ENCODE data around the gene PDE4D. TPM values are rescaled to one million over a fixed set of nuclear protein-coding genes. Genes with fewer than 3 reads are reported as not detected.
"Not testable (repeated sequence)": the region's sequence is repeated elsewhere in the genome, so short reads cannot be mapped to it uniquely, and the experiment has no call there.

Gene PDE4D
- total RNA-seq, 4 donors from 2014 or later: 6.7 to 21.0 (median 15.0) TPM

DNA sequence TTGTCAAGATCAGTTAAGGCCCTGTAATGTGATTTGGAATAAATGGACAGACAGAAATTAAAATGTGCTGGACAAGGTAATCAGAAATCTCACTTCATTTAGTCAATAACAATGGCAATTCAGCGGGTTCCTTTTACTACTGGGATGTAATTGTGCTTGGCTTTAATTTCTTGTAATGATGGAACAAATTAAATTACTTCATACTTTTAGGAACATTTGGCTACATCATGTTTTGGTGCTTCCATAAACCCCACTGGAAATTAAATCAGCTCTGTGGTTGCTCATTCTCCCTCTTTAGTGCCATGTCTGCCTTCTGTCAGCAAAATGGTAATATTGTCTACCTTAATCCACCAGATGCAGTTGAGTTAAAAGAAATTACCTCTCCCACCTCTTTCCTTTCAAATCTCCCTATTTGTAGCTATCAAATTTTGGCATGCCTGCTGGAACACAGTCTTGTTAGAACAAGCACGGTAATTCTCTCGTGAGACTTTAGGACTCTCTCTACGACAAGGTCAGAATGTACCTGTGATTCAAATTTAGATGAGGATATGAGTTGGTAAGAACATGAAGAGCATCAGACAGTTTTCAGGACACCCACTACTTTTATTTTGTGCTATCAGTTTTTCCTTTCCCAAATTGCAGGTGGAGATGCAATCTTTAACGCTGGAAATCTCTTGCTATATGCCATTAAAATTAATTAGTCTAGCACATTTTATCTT lies 834.4 kb downstream of the PDE4D start:
- TF ChIP-seq POLR2A (IDR thresholded peaks at IDR 0.05): no peak
- H3K4me3 ChIP-seq (ENCODE audit: low read depth, poor library complexity, severe bottlenecking): no peak overlapping the region
- 43 to 45% methylated on average over 5 of the region's 5 CpGs for WGBS, 2 donors
- intact Hi-C loops (cut with DNase I; ENCODE audit: low total_unique reads): no loop called here
- DNase-seq (ENCODE audit: low spot score in 2 of 2): no peak

DNA sequence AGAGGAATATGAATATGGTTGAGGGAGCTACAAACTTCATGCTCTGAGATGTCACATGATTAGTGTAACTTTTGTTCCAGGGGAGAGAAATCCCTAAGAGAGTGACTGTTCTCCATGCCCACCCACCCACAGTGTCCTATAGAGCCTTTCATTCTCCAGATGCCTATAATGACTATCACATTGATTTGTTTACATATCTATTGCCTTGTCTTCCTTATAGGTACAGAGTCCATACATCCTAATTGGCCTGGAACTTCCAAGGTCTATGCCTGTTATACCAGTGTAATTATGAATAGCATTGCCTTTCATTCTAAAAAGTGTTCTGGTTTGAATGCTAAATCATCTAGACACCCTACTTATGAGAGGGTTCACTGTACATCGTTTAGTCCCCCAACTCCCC lies 835.3 kb downstream of the PDE4D start:
- WGBS, 2 donors: 73 to 89% methylated on average over 1 of the region's 1 CpG
- TF ChIP-seq, protein P1, sequence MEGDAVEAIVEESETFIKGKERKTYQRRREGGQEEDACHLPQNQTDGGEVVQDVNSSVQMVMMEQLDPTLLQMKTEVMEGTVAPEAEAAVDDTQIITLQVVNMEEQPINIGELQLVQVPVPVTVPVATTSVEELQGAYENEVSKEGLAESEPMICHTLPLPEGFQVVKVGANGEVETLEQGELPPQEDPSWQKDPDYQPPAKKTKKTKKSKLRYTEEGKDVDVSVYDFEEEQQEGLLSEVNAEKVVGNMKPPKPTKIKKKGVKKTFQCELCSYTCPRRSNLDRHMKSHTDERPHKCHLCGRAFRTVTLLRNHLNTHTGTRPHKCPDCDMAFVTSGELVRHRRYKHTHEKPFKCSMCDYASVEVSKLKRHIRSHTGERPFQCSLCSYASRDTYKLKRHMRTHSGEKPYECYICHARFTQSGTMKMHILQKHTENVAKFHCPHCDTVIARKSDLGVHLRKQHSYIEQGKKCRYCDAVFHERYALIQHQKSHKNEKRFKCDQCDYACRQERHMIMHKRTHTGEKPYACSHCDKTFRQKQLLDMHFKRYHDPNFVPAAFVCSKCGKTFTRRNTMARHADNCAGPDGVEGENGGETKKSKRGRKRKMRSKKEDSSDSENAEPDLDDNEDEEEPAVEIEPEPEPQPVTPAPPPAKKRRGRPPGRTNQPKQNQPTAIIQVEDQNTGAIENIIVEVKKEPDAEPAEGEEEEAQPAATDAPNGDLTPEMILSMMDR (IDR thresholded peaks at IDR 0.05): no peak
- TF ChIP-seq POLR2A (IDR thresholded peaks at IDR 0.05): no peak
- H3K4me3 ChIP-seq (ENCODE audit: low read depth, poor library complexity, severe bottlenecking): no peak overlapping the region
- intact Hi-C loops (cut with DNase I; ENCODE audit: low total_unique reads): no loop called here
- DNase-seq (ENCODE audit: low spot score in 2 of 2): no peak

- DNase-seq (ENCODE audit: low spot score in 2 of 2); intact Hi-C loops (cut with DNase I; ENCODE audit: low total_unique reads); H3K4me3 ChIP-seq (ENCODE audit: low read depth, poor library complexity, severe bottlenecking): not testable (repeated sequence)
- 94 to 97% methylated on average over 3 of the region's 3 CpGs for WGBS, 2 donors
These were observed 836.9 kb downstream of the PDE4D start for GRCh38 chr5:59056599-59056998.

DNA sequence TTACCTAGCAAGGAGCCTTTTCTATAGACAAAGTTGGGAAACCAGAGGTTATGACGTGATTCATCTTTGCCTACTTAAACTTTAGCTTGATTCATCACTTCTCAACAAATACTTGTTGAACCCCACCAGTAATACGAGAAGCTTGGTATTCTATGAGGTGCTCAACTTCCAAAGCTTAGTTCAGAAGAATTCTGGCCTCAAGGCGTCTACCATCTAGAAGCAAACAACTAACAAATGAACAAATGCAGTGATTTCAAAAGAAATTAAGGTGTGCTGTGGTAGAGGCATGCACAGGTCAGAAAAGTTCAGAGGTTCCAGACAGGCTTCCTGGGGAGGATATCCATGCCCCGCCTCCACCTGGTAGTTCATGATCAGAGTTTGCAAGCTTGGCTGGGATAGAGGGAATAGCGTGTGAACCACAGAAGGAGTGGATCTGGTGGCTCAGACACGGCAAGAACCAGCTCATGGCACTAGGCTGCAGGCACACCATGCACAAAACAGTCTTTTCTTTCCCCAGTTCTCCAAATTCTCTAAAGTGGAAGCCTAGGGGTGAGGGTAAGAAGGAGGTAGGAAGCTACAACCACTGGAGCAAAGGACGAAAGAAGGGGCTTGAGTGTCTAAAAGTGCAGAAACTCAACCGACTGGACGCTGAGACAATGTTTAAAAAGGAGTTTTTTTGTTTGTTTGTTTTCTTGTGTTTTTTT lies 837.6 kb downstream of the PDE4D start:
- TF ChIP-seq POLR2A (IDR thresholded peaks at IDR 0.05): no peak
- TF ChIP-seq, protein P1 (IDR thresholded peaks at IDR 0.05): no peak
- H3K4me3 ChIP-seq (ENCODE audit: low read depth, poor library complexity, severe bottlenecking): no peak overlapping the region
- intact Hi-C loops (cut with DNase I; ENCODE audit: low total_unique reads): no loop called here
- no peak for DNase-seq (ENCODE audit: low spot score in 2 of 2)
- WGBS, 2 donors: 83 to 92% methylated on average over 9 of the region's 9 CpGs

GRCh38 chr5:59054963-59055528 lies 838.5 kb downstream of the PDE4D start:
- TF ChIP-seq POLR2A (IDR thresholded peaks at IDR 0.05): no peak
- TF ChIP-seq, protein P1 (IDR thresholded peaks at IDR 0.05): no peak
- DNase-seq (ENCODE audit: low spot score in 2 of 2): no peak
- 92 to 93% methylated on average over 3 of the region's 3 CpGs for WGBS, 2 donors
- no peak overlapping the region for H3K4me3 ChIP-seq (ENCODE audit: low read depth, poor library complexity, severe bottlenecking)
- intact Hi-C loops (cut with DNase I; ENCODE audit: low total_unique reads): no loop called here

DNA sequence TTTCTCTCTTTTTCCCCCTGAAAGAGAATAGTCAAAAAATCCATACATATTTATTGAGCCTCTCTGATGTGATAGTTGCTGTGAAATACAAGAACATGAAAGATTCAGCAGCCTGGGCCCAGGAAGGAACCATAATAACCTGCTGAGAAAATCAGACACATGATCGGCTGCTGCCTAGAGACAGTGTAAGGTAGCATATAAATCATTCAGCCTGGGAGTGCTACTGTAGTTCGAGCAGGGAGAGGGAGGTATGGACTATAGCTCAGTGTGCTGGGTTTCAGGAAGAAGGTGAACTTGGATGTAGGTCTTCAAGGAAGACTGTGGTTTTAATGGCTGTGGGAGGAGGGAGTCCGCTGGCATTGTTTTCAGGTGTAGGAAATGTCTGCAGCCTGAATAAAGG lies 841.6 kb downstream of the PDE4D start:
- intact Hi-C loops (cut with DNase I; ENCODE audit: low total_unique reads): no loop called here

More for the DNA sequence above, 841.6 kb downstream of the PDE4D start:
- no peak for DNase-seq (ENCODE audit: low spot score in 2 of 2)
- H3K4me3 ChIP-seq (ENCODE audit: low read depth, poor library complexity, severe bottlenecking): no peak overlapping the region
- 89 to 91% methylated on average over 3 of the region's 3 CpGs for WGBS, 2 donors
- TF ChIP-seq POLR2A (IDR thresholded peaks at IDR 0.05): no peak
- TF ChIP-seq, protein P1 (IDR thresholded peaks at IDR 0.05): no peak
